ENCODE results near the gene TXNRD2. TPM values are rescaled to one million over a fixed set of nuclear protein-coding genes. Genes with fewer than 3 reads are reported as not detected.

Gene TXNRD2
- polyA plus RNA-seq, 1 donor from 2014 or later: 4.1 TPM

DNA sequence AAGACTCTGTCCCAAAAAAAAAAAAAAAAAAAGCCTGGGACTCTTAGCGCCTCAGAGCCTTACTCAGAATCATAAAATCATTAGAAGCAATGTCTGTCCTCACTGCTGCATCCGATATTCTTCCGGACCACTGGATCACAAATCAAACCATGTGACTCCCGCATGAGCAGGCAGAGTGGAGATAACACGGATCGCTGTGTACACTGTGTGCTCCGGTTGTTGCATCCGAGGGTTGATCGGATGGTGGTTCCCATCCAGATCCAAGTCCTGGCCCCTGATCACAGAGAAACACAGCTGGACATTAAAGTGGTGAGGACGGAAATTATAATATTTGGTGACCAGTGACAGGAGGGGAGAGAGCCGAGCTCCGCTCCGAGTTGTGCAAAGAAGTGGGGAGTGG is 9.7 kb upstream of the TXNRD2 start:
- Histone ChIP-seq H3K9me3 (ENCODE audit: low read length) (no peaks in the 10 kb centered on the region), H3K79me2 (replicated peaks; ENCODE audit: insufficient read depth, low read length) (no peaks in the 10 kb centered on the region), H3K9me2 (ENCODE audit: insufficient read depth, low read length) (no peaks in the 10 kb centered on the region)

GRCh38 chr22:19948057-19948760 is 6.6 kb upstream of the TXNRD2 start:
- Histone ChIP-seq H3K27me3 (ENCODE audit: insufficient read depth, low read depth, low read length) (no peaks in the 10 kb centered on the region), H3K9ac (ENCODE audit: low read length) (no peak overlapping the region), H3K27ac (ENCODE audit: low read length) (no peak overlapping the region), H3K9me2 (ENCODE audit: insufficient read depth, low read length) (no peaks in the 10 kb centered on the region), H3K79me2 (replicated peaks; ENCODE audit: insufficient read depth, low read length) (no peaks in the 10 kb centered on the region), H3K9me3 (ENCODE audit: low read length) (no peaks in the 10 kb centered on the region), H3F3A (ENCODE audit: insufficient read depth, low read length, poor library complexity, severe bottlenecking) (no peaks in the 10 kb centered on the region), H3K36me3 (ENCODE audit: insufficient read depth, low read length) (no peaks in the 10 kb centered on the region), H4K20me1 (ENCODE audit: insufficient read depth) (no peaks in the 10 kb centered on the region), H2AFZ (ENCODE audit: low read depth, low read length) (no peak overlapping the region), H3K4me2 (ENCODE audit: low read length) (no peak overlapping the region), H3K4me3 (ENCODE audit: low read length) (no peak overlapping the region)
- TF ChIP-seq SMC3 (conservative IDR thresholded peaks at IDR 0.05; ENCODE audit: poor library complexity) (no peak), POLR2AphosphoS5 (IDR thresholded peaks at IDR 0.05) (no peak), RAD21 (conservative IDR thresholded peaks at IDR 0.05) (no peak), TAF1 (IDR thresholded peaks at IDR 0.05; ENCODE audit: low read depth) (no peak), MXI1 (conservative IDR thresholded peaks at IDR 0.05; ENCODE audit: poor library complexity, severe bottlenecking) (no peak), EZH2 (IDR thresholded peaks at IDR 0.05; ENCODE audit: borderline replicate concordance, insufficient read depth, low read length, poor library complexity, severe bottlenecking) (no peak), EP300 (conservative IDR thresholded peaks at IDR 0.05; ENCODE audit: poor library complexity, severe bottlenecking) (no peak)
- TF ChIP-seq, protein P1, sequence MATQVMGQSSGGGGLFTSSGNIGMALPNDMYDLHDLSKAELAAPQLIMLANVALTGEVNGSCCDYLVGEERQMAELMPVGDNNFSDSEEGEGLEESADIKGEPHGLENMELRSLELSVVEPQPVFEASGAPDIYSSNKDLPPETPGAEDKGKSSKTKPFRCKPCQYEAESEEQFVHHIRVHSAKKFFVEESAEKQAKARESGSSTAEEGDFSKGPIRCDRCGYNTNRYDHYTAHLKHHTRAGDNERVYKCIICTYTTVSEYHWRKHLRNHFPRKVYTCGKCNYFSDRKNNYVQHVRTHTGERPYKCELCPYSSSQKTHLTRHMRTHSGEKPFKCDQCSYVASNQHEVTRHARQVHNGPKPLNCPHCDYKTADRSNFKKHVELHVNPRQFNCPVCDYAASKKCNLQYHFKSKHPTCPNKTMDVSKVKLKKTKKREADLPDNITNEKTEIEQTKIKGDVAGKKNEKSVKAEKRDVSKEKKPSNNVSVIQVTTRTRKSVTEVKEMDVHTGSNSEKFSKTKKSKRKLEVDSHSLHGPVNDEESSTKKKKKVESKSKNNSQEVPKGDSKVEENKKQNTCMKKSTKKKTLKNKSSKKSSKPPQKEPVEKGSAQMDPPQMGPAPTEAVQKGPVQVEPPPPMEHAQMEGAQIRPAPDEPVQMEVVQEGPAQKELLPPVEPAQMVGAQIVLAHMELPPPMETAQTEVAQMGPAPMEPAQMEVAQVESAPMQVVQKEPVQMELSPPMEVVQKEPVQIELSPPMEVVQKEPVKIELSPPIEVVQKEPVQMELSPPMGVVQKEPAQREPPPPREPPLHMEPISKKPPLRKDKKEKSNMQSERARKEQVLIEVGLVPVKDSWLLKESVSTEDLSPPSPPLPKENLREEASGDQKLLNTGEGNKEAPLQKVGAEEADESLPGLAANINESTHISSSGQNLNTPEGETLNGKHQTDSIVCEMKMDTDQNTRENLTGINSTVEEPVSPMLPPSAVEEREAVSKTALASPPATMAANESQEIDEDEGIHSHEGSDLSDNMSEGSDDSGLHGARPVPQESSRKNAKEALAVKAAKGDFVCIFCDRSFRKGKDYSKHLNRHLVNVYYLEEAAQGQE (IDR thresholded peaks at IDR 0.05; ENCODE audit: borderline replicate concordance): no peak
- TF ChIP-seq, protein P2, sequence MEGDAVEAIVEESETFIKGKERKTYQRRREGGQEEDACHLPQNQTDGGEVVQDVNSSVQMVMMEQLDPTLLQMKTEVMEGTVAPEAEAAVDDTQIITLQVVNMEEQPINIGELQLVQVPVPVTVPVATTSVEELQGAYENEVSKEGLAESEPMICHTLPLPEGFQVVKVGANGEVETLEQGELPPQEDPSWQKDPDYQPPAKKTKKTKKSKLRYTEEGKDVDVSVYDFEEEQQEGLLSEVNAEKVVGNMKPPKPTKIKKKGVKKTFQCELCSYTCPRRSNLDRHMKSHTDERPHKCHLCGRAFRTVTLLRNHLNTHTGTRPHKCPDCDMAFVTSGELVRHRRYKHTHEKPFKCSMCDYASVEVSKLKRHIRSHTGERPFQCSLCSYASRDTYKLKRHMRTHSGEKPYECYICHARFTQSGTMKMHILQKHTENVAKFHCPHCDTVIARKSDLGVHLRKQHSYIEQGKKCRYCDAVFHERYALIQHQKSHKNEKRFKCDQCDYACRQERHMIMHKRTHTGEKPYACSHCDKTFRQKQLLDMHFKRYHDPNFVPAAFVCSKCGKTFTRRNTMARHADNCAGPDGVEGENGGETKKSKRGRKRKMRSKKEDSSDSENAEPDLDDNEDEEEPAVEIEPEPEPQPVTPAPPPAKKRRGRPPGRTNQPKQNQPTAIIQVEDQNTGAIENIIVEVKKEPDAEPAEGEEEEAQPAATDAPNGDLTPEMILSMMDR (IDR thresholded peaks at IDR 0.05; ENCODE audit: poor library complexity, severe bottlenecking): no peak

More for the DNA sequence above, 9.7 kb upstream of the TXNRD2 start:
- TF ChIP-seq RAD21 (conservative IDR thresholded peaks at IDR 0.05) (no peak), SMC3 (conservative IDR thresholded peaks at IDR 0.05; ENCODE audit: poor library complexity) (no peak), POLR2AphosphoS5 (IDR thresholded peaks at IDR 0.05) (no peak), EP300 (conservative IDR thresholded peaks at IDR 0.05; ENCODE audit: poor library complexity, severe bottlenecking) (no peak), MXI1 (conservative IDR thresholded peaks at IDR 0.05; ENCODE audit: poor library complexity, severe bottlenecking) (no peak), TAF1 (IDR thresholded peaks at IDR 0.05; ENCODE audit: low read depth) (no peak)
- TF ChIP-seq, protein P2 (IDR thresholded peaks at IDR 0.05; ENCODE audit: poor library complexity, severe bottlenecking): no peak
- H3K4me3 ChIP-seq (ENCODE audit: low read length): no peak overlapping the region
- no peak overlapping the region for H3K27ac ChIP-seq (ENCODE audit: low read length)
- no peaks in the 10 kb centered on the region for H4K20me1 ChIP-seq (ENCODE audit: insufficient read depth)
- no peak overlapping the region for H2AFZ ChIP-seq (ENCODE audit: low read depth, low read length)
- no peaks in the 10 kb centered on the region for H3K27me3 ChIP-seq (ENCODE audit: insufficient read depth, low read depth, low read length)
- H3K36me3 ChIP-seq (ENCODE audit: insufficient read depth, low read length): no peaks in the 10 kb centered on the region
- no peak overlapping the region for H3K9ac ChIP-seq (ENCODE audit: low read length)
- no peak overlapping the region for H3K4me2 ChIP-seq (ENCODE audit: low read length)
- no peaks in the 10 kb centered on the region for H3F3A ChIP-seq (ENCODE audit: insufficient read depth, low read length, poor library complexity, severe bottlenecking)
